Measurements from ENCODE around the gene CDH3.
"Not testable (repeated sequence)": the region's sequence is repeated elsewhere in the genome, so short reads cannot be mapped to it uniquely, and the experiment has no call there.

Gene CDH3

DNA sequence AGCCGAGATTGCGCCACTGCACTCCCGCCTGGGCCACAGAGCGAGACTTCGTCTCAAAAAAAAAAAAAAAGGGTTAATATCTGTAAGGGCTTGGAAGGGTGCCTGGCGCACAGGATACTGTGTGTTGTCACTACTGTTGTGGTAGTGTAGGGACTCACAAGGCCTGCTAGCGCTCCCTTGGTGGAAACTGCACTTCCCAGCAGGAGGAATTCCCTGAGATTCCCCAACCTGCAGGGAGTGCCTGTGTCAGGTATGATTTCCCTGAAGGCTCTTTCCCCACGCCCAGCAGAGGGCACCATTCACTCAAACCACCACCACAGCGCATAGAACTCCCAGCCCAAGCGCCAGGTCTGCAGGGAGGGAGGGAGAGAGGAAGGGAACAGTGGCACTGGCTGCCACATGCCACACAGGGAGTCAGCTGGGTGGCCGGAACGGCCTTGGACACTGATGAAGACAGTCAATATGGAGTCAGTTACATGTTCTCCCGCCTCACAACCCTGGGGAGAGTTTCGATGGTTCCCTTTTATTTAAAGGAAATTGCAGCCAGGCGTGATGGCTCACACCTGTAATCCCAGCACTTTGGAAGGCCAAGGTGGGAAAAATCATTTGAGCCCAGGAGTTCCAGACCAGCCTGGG, 59.2 kb downstream of the CDH3 start:
- peaks cover 9% of the 10 kb centered on the region for H3K4me1 ChIP-seq (ENCODE audit: control insufficient read depth, insufficient read depth, low read length, unreplicated experiment)
- H3K36me3 ChIP-seq (ENCODE audit: insufficient read depth, low read length), result no peaks in the 10 kb centered on the region

GRCh38 chr16:68707340-68708152, 62.4 kb downstream of the CDH3 start:
- Histone ChIP-seq H3K79me2 (ENCODE audit: control insufficient read depth, insufficient read depth, low read length, unreplicated experiment) (no peaks in the 10 kb centered on the region), H3K4me1 (ENCODE audit: control insufficient read depth, insufficient read depth, low read length, unreplicated experiment) (peaks cover 4% of the 10 kb centered on the region), H3K4me3 (ENCODE audit: low read depth, low read length) (no peak overlapping the region), H3K27ac (ENCODE audit: low read depth, low read length) (no peak overlapping the region), H2AFZ (ENCODE audit: low read length, unreplicated experiment) (no peak overlapping the region), H3K36me3 (ENCODE audit: insufficient read depth, low read length) (no peaks in the 10 kb centered on the region), H3K27me3 (ENCODE audit: insufficient read depth, low read length) (no peaks in the 10 kb centered on the region)

More for the DNA sequence above, 59.2 kb downstream of the CDH3 start:
- Histone ChIP-seq H3K4me3 (ENCODE audit: low read depth, low read length) (no peak overlapping the region), H3K79me2 (ENCODE audit: control insufficient read depth, insufficient read depth, low read length, unreplicated experiment) (no peaks in the 10 kb centered on the region), H3K27me3 (ENCODE audit: insufficient read depth, low read length) (no peaks in the 10 kb centered on the region), H2AFZ (ENCODE audit: low read length, unreplicated experiment) (no peak overlapping the region), H3K27ac (ENCODE audit: low read depth, low read length) (no peak overlapping the region)

GRCh38 chr16:68710211-68710610, 65.1 kb downstream of the CDH3 start:
- peaks cover 4% of the 10 kb centered on the region for H3K4me1 ChIP-seq (ENCODE audit: control insufficient read depth, insufficient read depth, low read length, unreplicated experiment)
- no peak overlapping the region for H3K27ac ChIP-seq (ENCODE audit: low read depth, low read length)
- no peaks in the 10 kb centered on the region for H3K27me3 ChIP-seq (ENCODE audit: insufficient read depth, low read length)
- H3K4me3 ChIP-seq (ENCODE audit: low read depth, low read length), result no peak overlapping the region
- no peak overlapping the region for H2AFZ ChIP-seq (ENCODE audit: low read length, unreplicated experiment)
- no peaks in the 10 kb centered on the region for H3K36me3 ChIP-seq (ENCODE audit: insufficient read depth, low read length)
- no peaks in the 10 kb centered on the region for H3K79me2 ChIP-seq (ENCODE audit: control insufficient read depth, insufficient read depth, low read length, unreplicated experiment)

- H3K27me3 ChIP-seq (ENCODE audit: insufficient read depth, low read length), result no peaks in the 10 kb centered on the region
- H3K36me3 ChIP-seq (ENCODE audit: insufficient read depth, low read length), result no peaks in the 10 kb centered on the region
- peaks cover 4% of the 10 kb centered on the region for H3K4me1 ChIP-seq (ENCODE audit: control insufficient read depth, insufficient read depth, low read length, unreplicated experiment)
- H2AFZ ChIP-seq (ENCODE audit: low read length, unreplicated experiment), result no peak overlapping the region
- H3K4me3 ChIP-seq (ENCODE audit: low read depth, low read length), result no peak overlapping the region
- no peak overlapping the region for H3K27ac ChIP-seq (ENCODE audit: low read depth, low read length)
- H3K79me2 ChIP-seq (ENCODE audit: control insufficient read depth, insufficient read depth, low read length, unreplicated experiment), result no peaks in the 10 kb centered on the region
Observed at GRCh38 chr16:68711421-68712139, 66.5 kb downstream of the CDH3 start.

DNA sequence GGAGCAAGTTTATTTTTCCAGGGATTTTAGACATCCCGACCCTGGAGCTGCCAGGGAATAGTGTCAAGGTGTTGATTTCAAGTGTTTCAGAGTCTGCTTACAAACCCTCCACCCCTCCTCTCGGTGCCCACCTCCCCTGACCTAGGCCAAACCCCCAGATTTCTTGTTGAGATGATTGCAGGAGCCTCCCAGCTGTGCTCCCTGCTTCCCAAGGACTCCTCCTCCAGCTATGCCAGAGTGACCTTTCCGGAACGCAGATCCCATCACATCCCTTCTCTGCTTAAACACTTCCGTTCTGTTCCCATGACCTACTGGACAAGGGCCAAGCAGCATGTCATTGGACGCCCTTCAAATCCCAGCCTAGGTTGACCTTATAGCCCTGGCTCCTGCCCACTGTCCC, 68.3 kb downstream of the CDH3 start:
- Histone ChIP-seq H3K4me1 (ENCODE audit: control insufficient read depth, insufficient read depth, low read length, unreplicated experiment) (no peaks in the 10 kb centered on the region), H3K27me3 (ENCODE audit: insufficient read depth, low read length) (no peaks in the 10 kb centered on the region), H3K79me2 (ENCODE audit: control insufficient read depth, insufficient read depth, low read length, unreplicated experiment) (no peaks in the 10 kb centered on the region), H3K27ac (ENCODE audit: low read depth, low read length) (no peak overlapping the region), H2AFZ (ENCODE audit: low read length, unreplicated experiment) (no peak overlapping the region), H3K4me3 (ENCODE audit: low read depth, low read length) (no peak overlapping the region), H3K36me3 (ENCODE audit: insufficient read depth, low read length) (no peaks in the 10 kb centered on the region)

DNA sequence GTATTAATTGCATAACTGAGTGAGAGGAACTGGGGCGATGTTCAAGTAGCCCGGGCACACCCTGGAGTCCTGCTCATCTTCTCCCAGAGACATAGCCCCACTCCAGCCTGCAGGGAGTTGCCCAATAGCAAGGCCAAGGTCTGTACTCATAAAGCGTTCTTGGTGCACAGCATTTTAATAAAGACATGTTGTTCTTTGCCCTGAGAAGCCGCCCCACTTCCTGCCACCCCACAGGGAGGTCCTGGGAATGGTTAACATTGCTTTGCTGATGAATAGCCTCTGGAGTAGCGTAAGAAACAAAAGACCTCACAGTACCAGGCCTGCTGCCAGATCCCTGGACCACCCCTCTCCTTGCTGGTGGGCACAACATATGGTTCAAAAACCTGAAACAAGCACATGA, 70.4 kb downstream of the CDH3 start:
- H3K4me1 ChIP-seq (ENCODE audit: control insufficient read depth, insufficient read depth, low read length, unreplicated experiment), result no peaks in the 10 kb centered on the region
- H3K27me3 ChIP-seq (ENCODE audit: insufficient read depth, low read length), result no peaks in the 10 kb centered on the region
- no peak overlapping the region for H2AFZ ChIP-seq (ENCODE audit: low read length, unreplicated experiment)
- H3K79me2 ChIP-seq (ENCODE audit: control insufficient read depth, insufficient read depth, low read length, unreplicated experiment), result no peaks in the 10 kb centered on the region
- H3K4me3 ChIP-seq (ENCODE audit: low read depth, low read length), result no peak overlapping the region
- no peaks in the 10 kb centered on the region for H3K36me3 ChIP-seq (ENCODE audit: insufficient read depth, low read length)
- H3K27ac ChIP-seq (ENCODE audit: low read depth, low read length), result no peak overlapping the region

- H3K4me1 ChIP-seq (ENCODE audit: control insufficient read depth, insufficient read depth, low read length, unreplicated experiment); H3K27ac ChIP-seq (ENCODE audit: low read depth, low read length); H3K36me3 ChIP-seq (ENCODE audit: insufficient read depth, low read length); H3K79me2 ChIP-seq (ENCODE audit: control insufficient read depth, insufficient read depth, low read length, unreplicated experiment); H2AFZ ChIP-seq (ENCODE audit: low read length, unreplicated experiment); H3K27me3 ChIP-seq (ENCODE audit: insufficient read depth, low read length); H3K4me3 ChIP-seq (ENCODE audit: low read depth, low read length): not testable (repeated sequence)
Observed at GRCh38 chr16:68716516-68716915, 71.4 kb downstream of the CDH3 start.

- H3K27ac ChIP-seq (ENCODE audit: low read depth, low read length), result no peak overlapping the region
- no peaks in the 10 kb centered on the region for H3K36me3 ChIP-seq (ENCODE audit: insufficient read depth, low read length)
- no peak overlapping the region for H2AFZ ChIP-seq (ENCODE audit: low read length, unreplicated experiment)
- no peaks in the 10 kb centered on the region for H3K27me3 ChIP-seq (ENCODE audit: insufficient read depth, low read length)
- no peaks in the 10 kb centered on the region for H3K79me2 ChIP-seq (ENCODE audit: control insufficient read depth, insufficient read depth, low read length, unreplicated experiment)
- no peaks in the 10 kb centered on the region for H3K4me1 ChIP-seq (ENCODE audit: control insufficient read depth, insufficient read depth, low read length, unreplicated experiment)
- H3K4me3 ChIP-seq (ENCODE audit: low read depth, low read length), result no peak overlapping the region
Observed at GRCh38 chr16:68717684-68718083, 72.6 kb downstream of the CDH3 start.

GRCh38 chr16:68718590-68718989, 73.5 kb downstream of the CDH3 start:
- H3K79me2 ChIP-seq (ENCODE audit: control insufficient read depth, insufficient read depth, low read length, unreplicated experiment), result no peaks in the 10 kb centered on the region
- no peaks in the 10 kb centered on the region for H3K36me3 ChIP-seq (ENCODE audit: insufficient read depth, low read length)
- no peaks in the 10 kb centered on the region for H3K4me1 ChIP-seq (ENCODE audit: control insufficient read depth, insufficient read depth, low read length, unreplicated experiment)
- no peak overlapping the region for H3K27ac ChIP-seq (ENCODE audit: low read depth, low read length)
- no peak overlapping the region for H3K4me3 ChIP-seq (ENCODE audit: low read depth, low read length)
- no peaks in the 10 kb centered on the region for H3K27me3 ChIP-seq (ENCODE audit: insufficient read depth, low read length)
- H2AFZ ChIP-seq (ENCODE audit: low read length, unreplicated experiment), result no peak overlapping the region

DNA sequence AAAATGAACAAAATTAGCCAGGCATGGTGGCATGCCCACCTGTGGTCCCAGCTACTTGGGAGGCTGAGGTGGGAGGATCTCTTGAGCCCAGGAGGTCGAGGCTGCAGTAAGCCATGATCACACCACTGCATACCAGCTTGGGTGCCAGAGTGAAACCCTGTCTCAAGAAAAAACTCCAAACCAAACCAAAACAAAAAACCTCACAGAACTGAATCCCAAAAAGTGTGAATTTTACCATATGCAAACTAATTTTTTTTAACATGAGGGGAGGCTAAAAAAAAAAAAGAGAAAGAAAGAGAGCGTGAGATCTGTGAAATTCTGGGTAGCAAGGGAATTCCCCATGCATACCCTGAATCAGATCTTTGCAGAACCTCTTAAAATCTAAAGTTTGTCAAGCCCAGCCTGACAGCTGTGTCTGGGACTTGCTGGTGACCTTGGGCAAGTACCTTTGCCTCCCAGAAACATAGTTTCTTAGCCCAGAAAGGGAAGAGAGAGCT, 74.9 kb downstream of the CDH3 start:
- no peaks in the 10 kb centered on the region for H3K79me2 ChIP-seq (ENCODE audit: control insufficient read depth, insufficient read depth, low read length, unreplicated experiment)
- H3K4me1 ChIP-seq (ENCODE audit: control insufficient read depth, insufficient read depth, low read length, unreplicated experiment), result no peaks in the 10 kb centered on the region
- no peaks in the 10 kb centered on the region for H3K27me3 ChIP-seq (ENCODE audit: insufficient read depth, low read length)
- no peak overlapping the region for H3K4me3 ChIP-seq (ENCODE audit: low read depth, low read length)
- H3K36me3 ChIP-seq (ENCODE audit: insufficient read depth, low read length), result no peaks in the 10 kb centered on the region
- H3K27ac ChIP-seq (ENCODE audit: low read depth, low read length), result no peak overlapping the region
- H2AFZ ChIP-seq (ENCODE audit: low read length, unreplicated experiment), result no peak overlapping the region

All from ACC112 (cell line).